HG03045 (cell line): ENCODE data around the gene RHEB.

Source experiments
- ATAC-seq: cut with Tn5 transposase; IDR thresholded peaks from one replicate; pipeline ENCODE4 v1.9.1; 2021; ENCODE audit warnings: mild to moderate bottlenecking, moderate library complexity; ENCODE audit not compliant: unreplicated experiment

Gene RHEB

GRCh38 chr7:151504715-151505326 is 14.9 kb downstream of the RHEB start:
- ATAC-seq = no peak

GRCh38 chr7:151503902-151504714 is 15.6 kb downstream of the RHEB start:
- no peak for ATAC-seq

GRCh38 chr7:151501676-151502075 is 18.0 kb downstream of the RHEB start:
- ATAC-seq = no peak

GRCh38 chr7:151498495-151498894 is 21.2 kb downstream of the RHEB start:
- ATAC-seq = no peak

GRCh38 chr7:151497306-151497871 is 22.3 kb downstream of the RHEB start:
- no peak for ATAC-seq

- ATAC-seq = no peak
Observed at GRCh38 chr7:151495360-151495759, 24.3 kb downstream of the RHEB start.

- ATAC-seq = no peak
Observed at GRCh38 chr7:151494298-151495284, 25.1 kb downstream of the RHEB start.

- ATAC-seq = no peak
Observed at GRCh38 chr7:151493083-151493482, 26.6 kb downstream of the RHEB start.

- no peak for ATAC-seq
Observed at GRCh38 chr7:151491859-151492258, 27.8 kb downstream of the RHEB start.

GRCh38 chr7:151490456-151491105 is 29.1 kb downstream of the RHEB start:
- ATAC-seq = no peak

GRCh38 chr7:151489498-151489897 is 30.2 kb downstream of the RHEB start:
- no peak for ATAC-seq

GRCh38 chr7:151488096-151488495 is 31.6 kb downstream of the RHEB start:
- ATAC-seq = no peak

- ATAC-seq = no peak
Observed at GRCh38 chr7:151487228-151487627, 32.5 kb downstream of the RHEB start.

GRCh38 chr7:151486074-151486473 is 33.6 kb downstream of the RHEB start:
- ATAC-seq = no peak

- no peak for ATAC-seq
Observed at GRCh38 chr7:151484971-151485707, 34.6 kb downstream of the RHEB start.

- ATAC-seq = no peak
Observed at GRCh38 chr7:151483711-151483983, 36.0 kb downstream of the RHEB start.

GRCh38 chr7:151482883-151483710 is 36.6 kb downstream of the RHEB start:
- no peak for ATAC-seq

- ATAC-seq = no peak
Observed at GRCh38 chr7:151481650-151482505, 37.8 kb downstream of the RHEB start.
